Keratinocyte (primary cell): Measurements from ENCODE around the gene WDR27. TPM values are rescaled to one million over a fixed set of nuclear protein-coding genes. Genes with fewer than 3 reads are reported as not detected.

Source experiments
- DNase-seq: peaks from one replicate; pipeline ENCODE4 v3.0.0-alpha.2; 2011; ENCODE audit warnings: low read depth, missing footprints, low spot score
- FAIRE-seq: peaks from 2 replicates; lab custom pipeline; 2011; peaks lifted over from hg19 to GRCh38; lab: Jason Lieb, UNC
- H2AFZ ChIP-seq: 2 replicates; pipeline ENCODE4 v1.6.0; 2012; ENCODE audit warnings: low read length, control low read depth, inconsistent platforms; ENCODE audit not compliant: control insufficient read depth
- H3K27ac ChIP-seq: 2 replicates; pipeline ENCODE4 v1.5.1; 2011; ENCODE audit warnings: low read length; ENCODE audit not compliant: control insufficient read depth, insufficient read depth
- H3K27me3 ChIP-seq: 3 replicates; pipeline ENCODE4 v1.6.0; 2011; ENCODE audit warnings: low read length; ENCODE audit not compliant: control insufficient read depth, insufficient read depth; ENCODE audit errors: extremely low read depth
- H3K36me3 ChIP-seq, 2 experiments: 2 replicates in 1 of 2; 3 replicates in 1 of 2; pipeline ENCODE4 v1.5.1; 2011; ENCODE audit warnings: low read length in 2 of 2, mild to moderate bottlenecking in 1 of 2; ENCODE audit not compliant: control insufficient read depth in 2 of 2, insufficient read depth in 2 of 2; ENCODE audit errors: extremely low read depth in 1 of 2
- H3K4me1 ChIP-seq: 3 replicates; pipeline ENCODE4 v1.5.1; 2011; ENCODE audit warnings: low read length; ENCODE audit not compliant: control insufficient read depth, insufficient read depth; ENCODE audit errors: extremely low read depth
- H3K4me2 ChIP-seq: 3 replicates; pipeline ENCODE4 v1.6.0; 2011; ENCODE audit warnings: low read depth, low read length; ENCODE audit not compliant: control insufficient read depth, insufficient read depth; ENCODE audit errors: extremely low read depth
- H3K4me3 ChIP-seq, 3 experiments: fragments of 200-600 bp in 1 of 3; sonication (generic) in 1 of 3; 2 replicates in 2 of 3; 3 replicates in 1 of 3; pipeline ENCODE4 v1.5.1; 2011 to 2016; ENCODE audit warnings: low read length in 3 of 3, mild to moderate bottlenecking in 3 of 3, control low read depth in 2 of 3, inconsistent platforms in 1 of 3, low read depth in 1 of 3, mixed read lengths in 1 of 3, mixed run types in 1 of 3, moderate library complexity in 1 of 3; ENCODE audit not compliant: control insufficient read depth in 2 of 3, insufficient read depth in 2 of 3; ENCODE audit errors: extremely low read depth in 1 of 3
- H3K79me2 ChIP-seq: 2 replicates; pipeline ENCODE4 v1.6.0; 2012; ENCODE audit warnings: low read length; ENCODE audit not compliant: control insufficient read depth, insufficient read depth
- H3K9ac ChIP-seq: 3 replicates; pipeline ENCODE4 v1.6.0; 2011; ENCODE audit warnings: low read length; ENCODE audit not compliant: control insufficient read depth, insufficient read depth; ENCODE audit errors: extremely low read depth
- H3K9me1 ChIP-seq: 3 replicates; pipeline ENCODE4 v1.6.0; 2011; ENCODE audit warnings: low read length; ENCODE audit not compliant: control insufficient read depth, insufficient read depth; ENCODE audit errors: extremely low read depth
- H3K9me3 ChIP-seq: 2 replicates; pipeline ENCODE4 v1.5.1; 2012; ENCODE audit warnings: low read depth, low read length; ENCODE audit not compliant: control insufficient read depth
- H4K20me1 ChIP-seq: 3 replicates; pipeline ENCODE4 v1.6.0; 2011; ENCODE audit warnings: low read length; ENCODE audit not compliant: control insufficient read depth, insufficient read depth; ENCODE audit errors: extremely low read depth
- CTCF ChIP-seq, 3 experiments: IDR thresholded peaks in 1 of 3; conservative IDR thresholded peaks in 1 of 3; optimal IDR thresholded peaks in 1 of 3; 2 replicates in 2 of 3; 3 replicates in 1 of 3; pipeline versions ENCODE3 to v1.5.1; 2011; ENCODE audit warnings: low read length in 3 of 3, mild to moderate bottlenecking in 3 of 3, moderate library complexity in 2 of 3, control low read depth in 1 of 3, inconsistent platforms in 1 of 3; ENCODE audit not compliant: insufficient read depth in 2 of 3; ENCODE audit errors: extremely low read depth in 1 of 3
- EZH2 ChIP-seq: IDR thresholded peaks from one replicate; pipeline ENCODE4 v1.6.1; 2012; ENCODE audit warnings: inconsistent platforms, mild to moderate bottlenecking, low read length, moderate library complexity
- dilution Hi-C: fragments of 300-500 bp; cut with MboI; formaldehyde crosslinking; loops from one replicate; pipeline ENCODE4 v1.7.0; 2020; ENCODE audit warnings: low sequenced_read_pairs; ENCODE audit not compliant: extremely low pct_ligation_motif_present
- polyA plus RNA-seq, 5 experiments: library from polyadenylated mRNA; depleted of rRNA in 3 of 5; stranded (reverse) in 3 of 5; stranded (forward) in 1 of 5; unstranded in 1 of 5; fragments of >200 nt; gene quantifications; 1 replicate in 1 of 5; 2 replicates in 3 of 5; 3 replicates in 1 of 5; pipeline versions ENCODE4 v1.2.1 to v1.2.3, GENCODE V29; 2011 to 2012; ENCODE audit warnings: missing spikeins in 2 of 5, low read depth in 1 of 5, low replicate concordance in 1 of 5

Gene WDR27
- polyA plus RNA-seq, 1 donor (not counting 4 experiments of a cell fraction or from before 2014, with no cell fraction given), result 17.8 TPM

GRCh38 chr6:169558774-169559441 lies 142.9 kb downstream of the WDR27 start:
- Histone ChIP-seq H3K27me3 (no peaks in the 10 kb centered on the region), H3K4me2 (no peak overlapping the region), H3K9me1 (no peaks in the 10 kb centered on the region), H3K4me1 (no peaks in the 10 kb centered on the region), H3K79me2 (no peaks in the 10 kb centered on the region), H2AFZ (no peak overlapping the region), H3K27ac (no peak overlapping the region), H3K9ac (no peak overlapping the region), H4K20me1 (no peaks in the 10 kb centered on the region), H3K4me3 (no peak overlapping the region), H3K36me3 (no peaks in the 10 kb centered on the region), H3K9me3 (no peaks in the 10 kb centered on the region)
- no peak for TF ChIP-seq CTCF (optimal IDR thresholded peaks at IDR 0.05 in 1 of 3, IDR thresholded peaks at IDR 0.05 in 1 of 3, conservative IDR thresholded peaks at IDR 0.05 in 1 of 3; ENCODE audit: extremely low read depth in 1 of 3, insufficient read depth in 2 of 3, low read length in 3 of 3)
- no peak for TF ChIP-seq EZH2
- no peak for FAIRE-seq
- dilution Hi-C loops, result no loop called here
- no peak for DNase-seq

- no peak overlapping the region for H3K27ac ChIP-seq
- TF ChIP-seq EZH2 (no peak), CTCF (optimal IDR thresholded peaks at IDR 0.05 in 1 of 3, IDR thresholded peaks at IDR 0.05 in 1 of 3, conservative IDR thresholded peaks at IDR 0.05 in 1 of 3; ENCODE audit: extremely low read depth in 1 of 3, insufficient read depth in 2 of 3, low read length in 3 of 3) (no peak)
- dilution Hi-C loops, result no loop called here
- no peaks in the 10 kb centered on the region for H4K20me1 ChIP-seq
- no peak overlapping the region for H3K9ac ChIP-seq
- FAIRE-seq (no peak), DNase-seq (no peak)
- H3K9me1 ChIP-seq, result no peaks in the 10 kb centered on the region
- H3K27me3 ChIP-seq, result no peaks in the 10 kb centered on the region
- H3K4me2 ChIP-seq, result no peak overlapping the region
- H3K4me3 ChIP-seq, result no peak overlapping the region
- H3K79me2 ChIP-seq, result no peaks in the 10 kb centered on the region
- H2AFZ ChIP-seq, result no peak overlapping the region
- no peaks in the 10 kb centered on the region for H3K4me1 ChIP-seq
- no peaks in the 10 kb centered on the region for H3K9me3 ChIP-seq
- no peaks in the 10 kb centered on the region for H3K36me3 ChIP-seq
These were observed 143.5 kb downstream of the WDR27 start for GRCh38 chr6:169558378-169558773.
